Stimulated activated CD8-positive, alpha-beta memory T cell treated with anti-CD3 and anti-CD28 coated beads, Interleukin-15, amount 100 ng/mL, for 24 hours (primary cell): Measurements from ENCODE around the gene CCDC71.

Source experiments
- DNase-seq: peaks from one replicate; pipeline ENCODE4 v3.0.0-alpha.2; 2020; ENCODE audit warnings: low read depth

CCDC71 gene

GRCh38 chr3:49165771-49166751 is at the start of gene CCDC71:
CCDC71 (minus strand) TSS chr3:49166331; CDS start chr3:49164208, 2,123 bp downstream.
- peak; percentile 64 for DNase-seq

- no peak for DNase-seq
Measured at GRCh38 chr3:49213998-49214397, 47.9 kb upstream of the CCDC71 start.

GRCh38 chr3:49213541-49213943 is 47.4 kb upstream of the CCDC71 start:
- no peak for DNase-seq

- DNase-seq: no peak
Measured at GRCh38 chr3:49199900-49200281, 33.8 kb upstream of the CCDC71 start.

DNA sequence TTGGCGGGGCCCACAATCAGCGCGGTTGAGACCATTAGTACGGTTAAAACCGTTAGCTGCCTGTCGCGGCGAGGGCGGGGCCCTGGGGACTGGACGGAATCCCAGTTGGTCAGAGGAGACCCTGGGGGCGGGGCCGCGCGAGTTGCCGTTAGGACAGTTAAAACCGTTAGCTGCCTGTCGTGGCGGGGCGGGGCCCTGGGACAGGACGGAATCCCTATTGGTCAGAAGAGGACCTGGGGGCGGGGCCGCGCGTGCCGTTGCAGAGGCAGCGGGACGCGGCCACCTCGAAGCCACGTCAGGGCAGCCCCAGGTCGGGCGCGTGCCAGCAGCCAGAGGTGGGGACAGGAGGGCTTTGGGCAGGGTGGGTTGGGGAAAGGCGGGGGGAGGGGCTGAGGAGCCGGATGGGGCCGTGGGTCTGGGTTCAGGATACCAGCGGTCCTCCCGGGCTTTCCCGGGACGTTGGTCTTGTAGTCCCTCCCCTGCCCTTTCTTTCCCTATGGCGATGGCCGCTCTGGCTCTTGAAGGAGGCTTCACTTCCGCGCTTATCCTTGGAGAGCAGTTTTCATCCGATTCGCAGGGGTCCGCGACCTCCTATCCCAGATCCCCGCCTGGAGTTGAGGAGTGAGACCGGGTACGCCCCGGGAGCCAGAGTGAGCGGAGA is 33.2 kb upstream of the CCDC71 start:
- DNase-seq: no peak

GRCh38 chr3:49198611-49199230 is 32.6 kb upstream of the CCDC71 start:
- DNase-seq: no peak

GRCh38 chr3:49198161-49198560 is 32.0 kb upstream of the CCDC71 start:
- DNase-seq: no peak

DNA sequence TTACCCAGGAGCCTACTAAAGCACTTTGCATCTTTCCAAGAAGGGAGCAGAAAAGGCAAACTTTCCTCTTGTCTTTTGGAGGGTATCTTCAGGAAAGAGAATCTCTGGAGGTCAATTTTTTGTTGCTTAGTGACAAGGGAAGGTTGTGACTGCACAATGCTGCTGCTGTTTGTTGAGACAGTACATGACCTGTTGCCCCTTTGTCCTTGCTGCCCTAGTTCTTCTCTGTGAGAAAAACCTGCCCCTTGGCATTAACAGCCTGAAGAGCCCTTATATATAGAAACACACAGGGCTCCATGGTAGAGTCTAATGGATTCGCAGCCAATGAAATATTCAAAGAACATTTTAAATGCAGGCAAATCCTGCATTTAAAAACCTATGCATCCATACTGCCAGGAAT is 25.6 kb upstream of the CCDC71 start:
- no peak for DNase-seq

DNA sequence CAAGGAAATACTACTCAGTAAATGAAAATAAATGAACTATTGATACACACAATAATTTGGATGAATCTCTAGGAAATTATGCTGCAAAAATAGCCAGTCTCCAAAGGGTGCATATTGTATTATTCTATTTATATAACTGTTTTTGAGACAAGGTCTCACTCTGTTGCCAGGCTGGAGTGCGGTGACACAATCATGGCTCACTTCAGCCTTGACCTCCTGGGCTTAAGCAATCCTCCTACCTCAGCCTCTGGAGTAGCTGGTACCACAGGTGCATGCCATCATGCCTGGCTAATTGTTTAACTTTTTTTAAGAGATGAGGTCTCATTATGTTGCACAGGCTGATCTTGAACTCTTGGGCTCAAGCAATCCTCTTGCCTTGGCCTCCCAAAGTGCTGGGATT is 17.7 kb upstream of the CCDC71 start:
- DNase-seq: no peak

DNA sequence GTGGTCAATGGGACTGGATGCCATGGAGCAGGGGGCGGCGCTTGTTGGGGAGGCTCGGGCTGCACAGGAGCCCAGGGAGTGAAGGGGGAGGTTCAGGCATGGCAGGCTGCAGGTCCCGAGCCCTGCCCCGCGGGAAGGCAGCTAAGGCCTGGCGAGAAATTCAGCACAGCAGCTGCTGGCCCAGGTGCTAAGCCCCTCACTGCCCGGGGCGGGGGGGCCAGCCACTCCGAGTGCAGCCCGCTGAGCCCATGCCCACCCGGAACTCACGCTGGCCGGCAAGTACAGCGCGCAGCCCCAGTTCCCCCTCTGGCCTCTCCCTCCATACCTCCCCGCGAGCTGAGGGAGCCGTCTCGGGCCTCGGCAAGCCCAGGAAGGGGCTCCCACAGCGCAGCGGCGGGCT is 16.6 kb upstream of the CCDC71 start:
- DNase-seq: no peak

GRCh38 chr3:49181351-49181750 is 15.2 kb upstream of the CCDC71 start:
- no peak for DNase-seq

GRCh38 chr3:49180116-49180515 is 14.0 kb upstream of the CCDC71 start:
- no peak for DNase-seq

GRCh38 chr3:49177073-49177472 is 10.9 kb upstream of the CCDC71 start:
- no peak for DNase-seq

- no peak for DNase-seq
Measured at GRCh38 chr3:49175530-49175929, 9.4 kb upstream of the CCDC71 start.

DNA sequence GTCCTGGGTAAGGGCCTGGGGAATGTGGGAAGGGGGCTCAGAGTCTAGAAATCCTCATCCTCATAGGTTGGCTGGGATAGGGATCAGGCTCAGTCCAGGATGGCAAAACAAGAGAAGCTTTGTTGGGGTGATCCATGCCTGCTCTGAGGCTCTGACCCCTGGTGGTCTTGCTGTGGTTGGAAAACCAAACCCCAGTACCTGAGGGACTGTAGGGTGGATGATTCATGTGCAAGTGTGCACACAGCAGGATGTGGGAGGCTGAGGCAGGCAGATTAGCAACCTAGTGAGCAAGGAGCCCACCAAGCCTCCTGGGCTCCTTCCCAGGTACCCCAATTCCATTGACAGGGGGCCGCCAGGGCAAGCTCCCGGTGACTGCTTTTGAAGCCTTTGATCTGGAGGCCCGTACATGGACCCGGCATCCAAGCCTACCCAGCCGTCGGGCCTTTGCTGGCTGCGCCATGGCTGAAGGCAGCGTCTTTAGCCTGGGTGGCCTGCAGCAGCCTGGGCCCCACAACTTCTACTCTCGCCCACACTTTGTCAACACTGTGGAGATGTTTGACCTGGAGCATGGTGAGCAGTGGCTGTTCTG is 8.4 kb upstream of the CCDC71 start:
- no peak for DNase-seq

DNA sequence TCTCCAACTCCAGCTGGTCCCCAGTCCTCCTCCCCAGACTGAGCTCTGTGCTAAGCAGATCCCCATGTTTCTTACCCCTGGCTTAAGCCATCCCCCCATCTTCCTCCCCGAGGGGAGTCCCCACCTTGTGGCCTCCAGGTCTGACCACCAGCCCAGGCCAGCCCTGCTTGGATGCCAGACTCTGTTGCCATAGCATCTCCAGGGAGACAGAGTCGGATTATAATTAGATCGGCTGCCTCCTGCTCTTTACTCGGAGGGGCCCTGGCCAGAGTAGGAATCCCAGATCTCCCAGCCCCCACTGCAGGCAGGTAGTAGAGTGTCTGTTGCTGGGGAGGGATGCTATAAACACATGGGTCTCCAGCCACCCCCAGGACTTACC is 7.7 kb upstream of the CCDC71 start:
- DNase-seq: no peak

DNA sequence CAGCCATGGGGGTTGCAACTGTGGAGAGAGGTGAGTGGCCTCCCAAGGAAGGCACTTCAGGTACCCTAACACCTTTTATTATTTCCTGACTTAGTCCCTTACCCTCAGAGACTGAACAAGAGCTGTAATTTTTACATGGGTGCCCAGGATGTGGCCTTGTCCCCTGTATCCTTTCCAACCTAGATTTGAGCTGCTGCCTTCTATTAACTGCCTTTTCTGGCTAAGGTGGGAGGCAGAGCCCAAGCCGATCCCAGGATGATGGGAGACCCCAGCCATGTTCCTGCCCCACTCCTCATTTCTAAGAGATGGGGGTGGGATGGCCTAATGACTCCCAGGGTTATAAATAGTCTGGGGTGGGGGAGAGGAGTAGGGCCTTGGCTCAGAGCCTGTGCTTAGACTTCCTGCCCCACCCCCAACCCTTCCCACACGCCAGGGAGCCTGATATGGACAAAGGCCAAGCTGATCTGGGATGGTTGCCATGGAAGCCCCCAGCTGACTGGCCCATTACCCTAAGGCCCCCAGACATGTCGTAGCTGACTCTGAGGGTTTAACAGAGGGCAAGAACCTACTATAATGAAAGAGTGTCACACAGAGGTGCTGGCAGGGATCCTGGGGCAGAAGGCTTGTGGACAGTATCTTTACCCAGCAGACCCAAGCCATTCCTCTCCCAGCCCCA is 7.1 kb upstream of the CCDC71 start:
- DNase-seq: no peak

- DNase-seq: no peak
Measured at GRCh38 chr3:49172551-49173041, 6.5 kb upstream of the CCDC71 start.

- DNase-seq: no peak
Measured at GRCh38 chr3:49171775-49172500, 5.8 kb upstream of the CCDC71 start.

DNA sequence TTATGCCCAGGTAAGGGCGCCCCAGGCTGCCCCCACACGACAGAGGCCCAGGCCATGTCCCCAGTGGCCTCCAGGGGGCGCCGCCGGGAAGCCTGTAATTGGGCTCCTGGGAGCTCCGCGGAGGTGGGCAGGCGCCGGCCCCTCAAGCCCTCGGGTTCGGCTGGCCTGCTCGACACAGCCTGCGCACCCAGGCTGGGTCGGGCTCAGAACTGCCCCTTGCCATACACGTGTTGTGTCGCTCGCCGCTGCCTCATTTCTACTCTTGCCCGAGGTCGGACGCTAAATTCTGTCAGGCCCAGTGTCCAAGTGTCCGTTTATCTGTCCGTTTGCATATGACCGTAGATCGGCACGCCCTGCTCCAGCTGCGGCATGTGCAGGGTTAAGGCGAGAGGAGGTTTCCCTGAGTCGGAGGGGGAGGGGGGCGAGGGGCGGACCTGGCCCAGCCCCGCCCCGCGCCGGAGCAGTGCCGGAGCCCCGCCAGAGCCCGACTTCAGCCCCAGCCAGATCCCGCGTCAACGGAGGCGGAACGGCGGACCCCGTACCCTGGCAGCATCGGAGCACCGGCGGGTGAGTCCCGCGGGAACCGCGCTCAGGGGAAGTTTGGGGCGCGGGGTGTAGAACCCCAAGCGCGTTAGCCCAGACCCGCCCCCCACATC is 5.1 kb upstream of the CCDC71 start, which contains the start of gene KLHDC8B:
TSS of gene KLHDC8B (plus strand) at position 480 of the 656 bp plus-strand sequence. CDS start 1,172 bp downstream, outside the sequence.
- peak; percentile 76 for DNase-seq
